HCT116 (cell line): ENCODE data around the gene PC. TPM values are rescaled to one million over a fixed set of nuclear protein-coding genes. Genes with fewer than 3 reads are reported as not detected.

Experiments
- ATAC-seq: fragments of 200-7000 bp; cut with Tn5 transposase; 2 replicates; pipeline ENCODE4 v1.9.1; 2020; ENCODE audit warnings: mild to moderate bottlenecking, moderate library complexity
- BruUV-seq: library from RNA; stranded (reverse); fragments of 400-500 nt; replicated peaks from 2 replicates; lab custom pipeline; 2021; lab: Mats Ljungman, UMichigan
- CTCF ChIA-PET: fragments of 300-600 bp; sonication (Branson Sonifier 250); formaldehyde crosslinking; loops from one replicate; lab custom pipeline; 2021; ENCODE audit warnings: antibody characterized with exemption; lab: Charles Lee
- POLR2A ChIA-PET: fragments of 300-600, 350-600 bp; sonication (Branson Sonifier 250); formaldehyde crosslinking; loops from one replicate; lab custom pipeline; 2021; ENCODE audit warnings: antibody characterized with exemption; lab: Charles Lee
- RAD21 ChIA-PET, 2 experiments: fragments of 300-600 bp; sonication (Branson Sonifier 250); formaldehyde crosslinking; loops; one replicate each; lab custom pipeline; 2023; ENCODE audit warnings: low total read pairs in 2 of 2; ENCODE audit not compliant: uncharacterized antibody in 2 of 2, unreplicated experiment in 2 of 2, low non-redundant PET in 1 of 2; lab: Charles Lee
- DNase-seq: peaks from one replicate; pipeline ENCODE4 v3.0.0-alpha.2; 2010; ENCODE audit warnings: low read depth, low spot score
- H2AFZ ChIP-seq: fragments of 200-600 bp; shearing (Covaris generic), sonication (generic); 2 replicates; pipeline ENCODE4 v1.6.1; 2017; ENCODE audit warnings: low read depth, mixed run types, mixed read lengths, antibody characterized with exemption, low read length; ENCODE audit not compliant: poor library complexity, severe bottlenecking
- H3K27ac ChIP-seq: 2 replicates; pipeline ENCODE4 v1.5.1; 2012; ENCODE audit warnings: low read depth, low read length
- H3K27me3 ChIP-seq: fragments of 200-600 bp; sonication (generic); 2 replicates; pipeline ENCODE4 v1.6.1; 2016; ENCODE audit warnings: mixed run types, low read length, mixed read lengths; ENCODE audit not compliant: insufficient read depth
- H3K36me3 ChIP-seq, 2 experiments: fragments of 200-500 bp in 1 of 2; fragments of 200-600 bp in 1 of 2; sonication (Bioruptor generic) in 1 of 2; sonication (generic) in 1 of 2; 2 replicates each; pipeline versions ENCODE4 v1.5.1 to v1.6.1; 2014 to 2016; ENCODE audit warnings: low read length in 2 of 2, inconsistent platforms in 1 of 2, mixed read lengths in 1 of 2, mixed run types in 1 of 2; ENCODE audit not compliant: insufficient read depth in 2 of 2, control insufficient read depth in 1 of 2
- H3K4me1 ChIP-seq, 2 experiments: fragments of 200-600 bp in 1 of 2; sonication (generic) in 1 of 2; 2 replicates each; pipeline versions ENCODE4 v1.5.1 to v1.6.1; 2012 to 2017; ENCODE audit warnings: low read length in 2 of 2, inconsistent platforms in 1 of 2, mild to moderate bottlenecking in 1 of 2, mixed read lengths in 1 of 2, mixed run types in 1 of 2, moderate library complexity in 1 of 2; ENCODE audit not compliant: insufficient read depth in 2 of 2, control insufficient read depth in 1 of 2
- H3K4me2 ChIP-seq: fragments of 200-600 bp; sonication (generic); 2 replicates; pipeline ENCODE4 v1.6.1; 2017; ENCODE audit warnings: mixed run types, low read length, mixed read lengths
- H3K4me3 ChIP-seq, 2 experiments: fragments of 200-600 bp in 1 of 2; sonication (generic) in 1 of 2; replicated peaks in 1 of 2; 2 replicates each; pipeline ENCODE4 v1.5.1; 2011 to 2016; ENCODE audit warnings: low read length in 2 of 2, control low read depth in 1 of 2, low read depth in 1 of 2, mild to moderate bottlenecking in 1 of 2, mixed read lengths in 1 of 2, mixed run types in 1 of 2
- H3K79me2 ChIP-seq: fragments of 200-600 bp; sonication (generic); 2 replicates; pipeline ENCODE4 v1.6.1; 2017; ENCODE audit warnings: mild to moderate bottlenecking, mixed run types, low read length, moderate library complexity, mixed read lengths; ENCODE audit not compliant: insufficient read depth
- H3K9ac ChIP-seq: fragments of 200-600 bp; sonication (generic); 2 replicates; pipeline ENCODE4 v1.6.1; 2016; ENCODE audit warnings: low read length, mixed read lengths
- H3K9me2 ChIP-seq: fragments of 200-600 bp; sonication (generic), shearing (Covaris generic); 2 replicates; pipeline ENCODE4 v1.6.1; 2017; ENCODE audit warnings: mixed run types, mild to moderate bottlenecking, moderate library complexity; ENCODE audit not compliant: insufficient read depth
- H3K9me3 ChIP-seq, 2 experiments: fragments of 200-500 bp in 1 of 2; fragments of 200-600 bp in 1 of 2; sonication (Bioruptor generic) in 1 of 2; sonication (generic) in 1 of 2; 2 replicates each; pipeline ENCODE4 v1.6.1; 2014 to 2017; ENCODE audit warnings: low read length in 2 of 2, mixed read lengths in 2 of 2, inconsistent platforms in 1 of 2, low read depth in 1 of 2, mild to moderate bottlenecking in 1 of 2, mixed run types in 1 of 2, moderate library complexity in 1 of 2; ENCODE audit not compliant: control insufficient read depth in 1 of 2, insufficient read depth in 1 of 2
- H4K20me1 ChIP-seq: fragments of 200-600 bp; sonication (generic), shearing (Covaris generic); 2 replicates; pipeline ENCODE4 v1.6.1; 2017; ENCODE audit warnings: mixed run types, mild to moderate bottlenecking, moderate library complexity; ENCODE audit not compliant: insufficient read depth
- CBX3 ChIP-seq: IDR thresholded peaks from 2 replicates; pipeline ENCODE4 v1.6.1; 2012; ENCODE audit warnings: low read depth
- CEBPB ChIP-seq: IDR thresholded peaks from 2 replicates; pipeline ENCODE4 v1.6.1; 2012; ENCODE audit warnings: low read depth
- CTCF ChIP-seq, 3 experiments: fragments of 200-600 bp in 1 of 3; sonication (generic) in 1 of 3; IDR thresholded peaks in 2 of 3; conservative IDR thresholded peaks in 1 of 3; 2 replicates each; pipeline ENCODE4 v1.5.1; 2012 to 2017; ENCODE audit warnings: low read depth in 2 of 3, low read length in 2 of 3, antibody characterized with exemption in 1 of 3, borderline replicate concordance in 1 of 3, control low read depth in 1 of 3, mild to moderate bottlenecking in 1 of 3, mixed read lengths in 1 of 3, mixed run types in 1 of 3, moderate library complexity in 1 of 3; ENCODE audit not compliant: insufficient read depth in 1 of 3
- EGR1 ChIP-seq: IDR thresholded peaks from 2 replicates; pipeline ENCODE4 v1.6.1; 2012; ENCODE audit warnings: low read depth
- EZH2 ChIP-seq: fragments of 200-600 bp; sonication (generic); IDR thresholded peaks from 2 replicates; pipeline ENCODE4 v1.6.1; 2017; ENCODE audit warnings: antibody characterized with exemption, mixed run types
- FOSL1 ChIP-seq: IDR thresholded peaks from 2 replicates; pipeline ENCODE4 v1.6.1; 2012; ENCODE audit warnings: low read depth
- POLR2A ChIP-seq: IDR thresholded peaks from 2 replicates; pipeline ENCODE4 v1.7.0; 2011; ENCODE audit warnings: borderline replicate concordance; ENCODE audit not compliant: insufficient read depth, insufficient read length; ENCODE audit errors: extremely low read depth
- POLR2AphosphoS5 ChIP-seq: IDR thresholded peaks from 2 replicates; pipeline ENCODE4 v1.6.1; 2011; ENCODE audit warnings: mild to moderate bottlenecking, low read depth, low read length, moderate library complexity
- RAD21 ChIP-seq: IDR thresholded peaks from 2 replicates; pipeline ENCODE4 v1.6.1; 2012; ENCODE audit warnings: low read depth, mild to moderate bottlenecking
- SIN3A ChIP-seq: IDR thresholded peaks from 2 replicates; pipeline ENCODE4 v1.6.1; 2012; ENCODE audit warnings: low read depth
- SP1 ChIP-seq: IDR thresholded peaks from 2 replicates; pipeline ENCODE4 v1.6.1; 2012; ENCODE audit warnings: low read depth
- SRF ChIP-seq: IDR thresholded peaks from 2 replicates; pipeline ENCODE4 v1.6.1; 2012; ENCODE audit warnings: low read depth
- TCF7L2 ChIP-seq: IDR thresholded peaks from 2 replicates; pipeline ENCODE4 v1.7.0; 2011; ENCODE audit warnings: borderline replicate concordance, inconsistent platforms; ENCODE audit not compliant: insufficient read depth, insufficient read length; ENCODE audit errors: extremely low read depth
- ZFX ChIP-seq: fragments of 450-650 bp; IDR thresholded peaks from 2 replicates; pipeline ENCODE4 v1.6.1; 2017
- intact Hi-C: fragments of 100-400 bp; cut with micrococcal nuclease; formaldehyde crosslinking; loops from 2 replicates; pipeline ENCODE4 v1.10.0; 2022
- total RNA-seq: library from RNA; stranded (reverse); gene quantifications from one replicate; pipeline ENCODE4 v1.2.1, GENCODE V29; 2021; ENCODE audit not compliant: unreplicated experiment
- TF ChIP-seq, protein P1 (sequence below): IDR thresholded peaks from 2 replicates; pipeline ENCODE4 v1.6.1; 2012; ENCODE audit warnings: low read depth
- TF ChIP-seq, protein P2 (sequence below): IDR thresholded peaks from 2 replicates; pipeline ENCODE4 v1.6.1; 2012

PC gene
- total RNA-seq, 1 experiment from 2014 or later = 24.1 TPM

DNA sequence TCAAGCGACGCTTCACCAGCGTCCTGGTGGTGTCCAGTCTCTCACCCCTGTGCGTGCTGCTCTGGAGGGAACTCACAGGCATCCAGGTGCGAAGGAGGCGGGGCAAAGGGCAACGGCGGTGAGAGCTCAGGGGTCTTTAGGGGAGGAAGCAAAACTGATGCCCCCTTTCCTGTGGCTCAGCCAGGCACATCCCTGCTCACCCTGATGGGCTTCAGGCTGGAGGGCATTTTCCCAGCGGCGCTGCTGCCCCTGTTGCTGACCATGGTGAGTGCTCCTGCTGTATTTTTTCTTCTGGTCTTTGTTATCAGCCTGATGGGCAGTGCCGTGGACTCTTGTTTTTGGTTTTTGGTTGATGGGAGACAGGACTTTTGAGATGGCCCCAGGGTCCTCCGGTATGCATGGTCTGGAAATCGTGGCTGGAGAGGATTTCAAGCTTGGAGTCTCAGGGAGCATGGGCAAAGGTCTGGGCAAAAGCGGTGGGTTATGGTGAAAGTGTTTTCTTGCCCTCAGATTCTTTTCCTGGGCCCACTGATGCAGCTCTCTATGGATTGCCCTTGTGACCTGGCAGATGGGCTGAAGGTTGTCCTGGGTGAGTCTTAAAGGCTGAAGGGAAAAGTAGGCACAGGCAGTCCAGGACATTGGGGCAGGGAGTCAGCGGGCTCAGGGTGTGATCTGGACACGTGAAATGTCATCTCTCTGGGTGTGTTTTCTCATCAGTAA lies 114.2 kb downstream of the PC start:
- Histone ChIP-seq H3K27me3 (no peaks in the 10 kb centered on the region), H3K27ac (peak overlapping the region; percentile 96), H2AFZ (no peak overlapping the region), H3K4me2 (peak overlapping the region; percentile 82), H3K4me3 (peak overlapping the region; percentile 86 to 91), H4K20me1 (peaks cover 3% of the 10 kb centered on the region; the same call in 1 of the 2 replicates), H3K4me1 (peaks cover 7 to 20% of the 10 kb centered on the region in 2 experiments; a peak in 3 of 4 replicates), H3K79me2 (peaks cover 55% of the 10 kb centered on the region), H3K36me3 (peaks cover 15 to 21% of the 10 kb centered on the region in 2 experiments), H3K9me2 (no peaks in the 10 kb centered on the region), H3K9me3 (no peaks in the 10 kb centered on the region), H3K9ac (peak overlapping the region; percentile 90)
- RAD21 ChIA-PET = no interaction called here
- TF ChIP-seq RAD21 = no peak
- TF ChIP-seq, protein P1, sequence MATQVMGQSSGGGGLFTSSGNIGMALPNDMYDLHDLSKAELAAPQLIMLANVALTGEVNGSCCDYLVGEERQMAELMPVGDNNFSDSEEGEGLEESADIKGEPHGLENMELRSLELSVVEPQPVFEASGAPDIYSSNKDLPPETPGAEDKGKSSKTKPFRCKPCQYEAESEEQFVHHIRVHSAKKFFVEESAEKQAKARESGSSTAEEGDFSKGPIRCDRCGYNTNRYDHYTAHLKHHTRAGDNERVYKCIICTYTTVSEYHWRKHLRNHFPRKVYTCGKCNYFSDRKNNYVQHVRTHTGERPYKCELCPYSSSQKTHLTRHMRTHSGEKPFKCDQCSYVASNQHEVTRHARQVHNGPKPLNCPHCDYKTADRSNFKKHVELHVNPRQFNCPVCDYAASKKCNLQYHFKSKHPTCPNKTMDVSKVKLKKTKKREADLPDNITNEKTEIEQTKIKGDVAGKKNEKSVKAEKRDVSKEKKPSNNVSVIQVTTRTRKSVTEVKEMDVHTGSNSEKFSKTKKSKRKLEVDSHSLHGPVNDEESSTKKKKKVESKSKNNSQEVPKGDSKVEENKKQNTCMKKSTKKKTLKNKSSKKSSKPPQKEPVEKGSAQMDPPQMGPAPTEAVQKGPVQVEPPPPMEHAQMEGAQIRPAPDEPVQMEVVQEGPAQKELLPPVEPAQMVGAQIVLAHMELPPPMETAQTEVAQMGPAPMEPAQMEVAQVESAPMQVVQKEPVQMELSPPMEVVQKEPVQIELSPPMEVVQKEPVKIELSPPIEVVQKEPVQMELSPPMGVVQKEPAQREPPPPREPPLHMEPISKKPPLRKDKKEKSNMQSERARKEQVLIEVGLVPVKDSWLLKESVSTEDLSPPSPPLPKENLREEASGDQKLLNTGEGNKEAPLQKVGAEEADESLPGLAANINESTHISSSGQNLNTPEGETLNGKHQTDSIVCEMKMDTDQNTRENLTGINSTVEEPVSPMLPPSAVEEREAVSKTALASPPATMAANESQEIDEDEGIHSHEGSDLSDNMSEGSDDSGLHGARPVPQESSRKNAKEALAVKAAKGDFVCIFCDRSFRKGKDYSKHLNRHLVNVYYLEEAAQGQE = no peak
- no peak; the same call in 1 of the 2 replicates for TF ChIP-seq EGR1
- no peak for TF ChIP-seq ZFX
- no peak for TF ChIP-seq EZH2
- no peak for TF ChIP-seq FOSL1
- TF ChIP-seq CBX3 = no peak
- TF ChIP-seq SRF = no peak
- no peak for TF ChIP-seq POLR2AphosphoS5
- no peak for TF ChIP-seq CEBPB
- no peak for TF ChIP-seq SP1
- TF ChIP-seq, protein P2, sequence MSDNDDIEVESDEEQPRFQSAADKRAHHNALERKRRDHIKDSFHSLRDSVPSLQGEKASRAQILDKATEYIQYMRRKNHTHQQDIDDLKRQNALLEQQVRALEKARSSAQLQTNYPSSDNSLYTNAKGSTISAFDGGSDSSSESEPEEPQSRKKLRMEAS = no peak
- no peak for TF ChIP-seq SIN3A
- TF ChIP-seq TCF7L2 = no peak
- no peak for TF ChIP-seq POLR2A
- TF ChIP-seq CTCF (IDR thresholded peaks at IDR 0.05 in 2 of 3, conservative IDR thresholded peaks at IDR 0.05 in 1 of 3; ENCODE audit: borderline replicate concordance in 1 of 3, insufficient read depth in 1 of 3, low read depth in 2 of 3, low read length in 2 of 3) = no peak
- intact Hi-C loops = loop anchor here (5.0 kb wide), 1 partner anchor 133 kb away; the partner anchor contains the start of gene C11orf86
- BruUV-seq = TSS peak; percentile 73
- POLR2A ChIA-PET = interaction anchor here (0.6 to 1.7 kb wide), 5 partner anchors 9 to 274 kb away, joined by 3 to 7 read pairs (median 3); partner anchors contain the start of genes RBM4B and SYT12
- ATAC-seq = no peak
- CTCF ChIA-PET = interaction anchor here (0.9 to 1.8 kb wide), 6 partner anchors 8 to 458 kb away, joined by 3 to 9 read pairs (median 4); no protein-coding TSS in a partner anchor
- DNase-seq = no peak
